Endometrial microvascular endothelial cells (primary cell): ENCODE results near the gene CFHR3. TPM values are rescaled to one million over a fixed set of nuclear protein-coding genes. Genes with fewer than 3 reads are reported as not detected.
"Not testable (repeated sequence)": the region's sequence is repeated elsewhere in the genome, so short reads cannot be mapped to it uniquely, and the experiment has no call there.

Experiments used
- in situ Hi-C: cut with HindIII; loops from 2 replicates; pipeline ENCODE4 v1.10.0; 2017; ENCODE audit warnings: low sequenced_read_pairs, low pct_unique_long_range_greater_than_20kb; ENCODE audit errors: inconsistent ontology term
- total RNA-seq: library from RNA; depleted of rRNA; stranded (reverse); fragments of >200 nt; gene quantifications from one replicate; pipeline ENCODE4 v1.2.3, GENCODE V29; 2015; ENCODE audit errors: inconsistent ontology term

The CFHR3 gene
- total RNA-seq, 1 donor from 2014 or later, result not detected

DNA sequence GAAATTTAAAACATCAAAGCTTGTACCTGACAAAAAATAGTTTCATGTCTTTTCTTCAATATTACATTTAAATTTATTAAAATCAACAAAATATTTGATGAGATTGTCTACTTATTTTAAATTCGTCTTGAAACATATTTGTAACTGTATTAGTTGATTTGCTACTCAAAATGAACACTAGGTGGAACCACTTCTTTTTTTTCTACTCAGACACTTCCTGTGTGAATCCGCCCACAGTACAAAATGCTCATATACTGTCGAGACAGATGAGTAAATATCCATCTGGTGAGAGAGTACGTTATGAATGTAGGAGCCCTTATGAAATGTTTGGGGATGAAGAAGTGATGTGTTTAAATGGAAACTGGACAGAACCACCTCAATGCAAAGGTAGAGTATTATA lies 53.2 kb downstream of the CFHR3 start:
- in situ Hi-C loops, result not testable (repeated sequence)

Other genes starting within 250 kb of the CFHR3 start
- not detected for gene KCNT2, start 166.4 kb upstream of the CFHR3 start, total RNA-seq
- 5.5 TPM for gene CFH, start 122.8 kb upstream of the CFHR3 start, total RNA-seq
- not detected for gene CFHR1, start 44.9 kb downstream of the CFHR3 start, total RNA-seq
- gene CFHR4, start 113.2 kb downstream of the CFHR3 start, total RNA-seq, result not detected
- gene CFHR2, start 168.9 kb downstream of the CFHR3 start, total RNA-seq, result not detected
- not detected for gene CFHR5, start 202.7 kb downstream of the CFHR3 start, total RNA-seq